CD4-positive, alpha-beta T cell treated with Interleukin-12 subunit alpha and Interleukin-12 subunit beta, for 1 hour (primary cell): ENCODE results near the gene INTS3.

Source experiments
- DNase-seq: peaks from one replicate; pipeline ENCODE4 v3.0.0-alpha.2; 2020

INTS3 gene

GRCh38 chr1:153799016-153799415 lies 71.2 kb downstream of the INTS3 start:
- no peak for DNase-seq

- DNase-seq = no peak
These were observed 72.0 kb downstream of the INTS3 start for GRCh38 chr1:153799566-153800465.

- no peak for DNase-seq
These were observed 72.7 kb downstream of the INTS3 start for GRCh38 chr1:153800516-153800915.

GRCh38 chr1:153801028-153801625 lies 73.3 kb downstream of the INTS3 start:
- DNase-seq = no peak

GRCh38 chr1:153801786-153802697 lies 74.2 kb downstream of the INTS3 start:
- DNase-seq = no peak

- DNase-seq = no peak
These were observed 75.7 kb downstream of the INTS3 start for GRCh38 chr1:153803470-153804056.

- DNase-seq = no peak
These were observed 76.3 kb downstream of the INTS3 start for GRCh38 chr1:153804112-153804511.

GRCh38 chr1:153805042-153805745 lies 77.3 kb downstream of the INTS3 start:
- DNase-seq = peak; percentile 85

GRCh38 chr1:153805886-153806719 lies 78.3 kb downstream of the INTS3 start:
- DNase-seq = no peak

GRCh38 chr1:153816283-153816889 lies 88.5 kb downstream of the INTS3 start:
- no peak for DNase-seq

GRCh38 chr1:153818876-153819275 lies 91.0 kb downstream of the INTS3 start:
- no peak for DNase-seq
